Gastrocnemius medialis (tissue), 4 donors: ENCODE data around the gene HINT2. TPM values are rescaled to one million over a fixed set of nuclear protein-coding genes. Genes with fewer than 3 reads are reported as not detected.

ENCODE experiments used
- ATAC-seq, 2 donors: fragments of 150-250 bp; one replicate each; pipeline ENCODE4 v1.9.1; 2016
- DNase-seq, 2 donors: peaks; one replicate each; pipeline ENCODE4 v3.0.0-alpha.2; 2019
- H3K27ac ChIP-seq, 4 donors: fragments of 200-600 bp; sonication (generic); 1 replicate in 1 of 4; 2 replicates in 3 of 4; pipeline ENCODE4 v1.5.1; 2016 to 2018; ENCODE audit warnings: mild to moderate bottlenecking in 2 of 4, moderate library complexity in 1 of 4
- H3K27me3 ChIP-seq, 3 donors: fragments of 200-600 bp; sonication (generic) in 2 of 3; 1 replicate in 1 of 3; 2 replicates in 2 of 3; pipeline versions ENCODE4 v1.5.1 to v1.6.0; 2016 to 2019; ENCODE audit warnings: mild to moderate bottlenecking in 1 of 3, moderate library complexity in 1 of 3
- H3K36me3 ChIP-seq, 2 donors: fragments of 200-600 bp; sonication (generic) in 1 of 2; one replicate each; pipeline ENCODE4 v1.5.1; 2017 to 2018
- H3K4me1 ChIP-seq, 2 donors: fragments of 200-600 bp; sonication (generic) in 1 of 2; one replicate each; pipeline ENCODE4 v1.5.1; 2016 to 2017; ENCODE audit warnings: mild to moderate bottlenecking in 2 of 2
- H3K4me3 ChIP-seq, 4 donors: fragments of 200-600 bp; sonication (generic) in 3 of 4; 1 replicate in 1 of 4; 2 replicates in 3 of 4; pipeline ENCODE4 v1.5.1; 2016 to 2019; ENCODE audit warnings: mild to moderate bottlenecking in 2 of 4
- H3K9me3 ChIP-seq, 3 donors: fragments of 200-600 bp; sonication (generic) in 2 of 3; 1 replicate in 1 of 3; 2 replicates in 2 of 3; pipeline ENCODE4 v1.5.1; 2016 to 2019
- POLR2A ChIP-seq, 2 donors: fragments of 450-650 bp; IDR thresholded peaks; one replicate each; pipeline ENCODE4 v1.6.1; 2017; ENCODE audit warnings: antibody characterized with exemption in 2 of 2, mild to moderate bottlenecking in 2 of 2, moderate library complexity in 2 of 2
- in situ Hi-C, 4 donors: fragments of 200-750 bp; cut with MboI; loops; one replicate each; pipeline versions ENCODE4 v1.15.0 to v1.8.0; 2017; ENCODE audit warnings: low sequenced_read_pairs in 4 of 4
- intact Hi-C: fragments of 100-400 bp; cut with DNase I; formaldehyde crosslinking; loops from one replicate; pipeline ENCODE4 v1.15.1; 2023; ENCODE audit warnings: low total_unique reads
- total RNA-seq, 4 donors: library from RNA; depleted of rRNA; stranded (reverse); fragments of >200 nt; gene quantifications; one replicate each; pipeline versions ENCODE4 v1.1.0 to v1.2.3, GENCODE V29; 2016
- TF ChIP-seq, protein P1 (sequence below), 5 experiments: fragments of 450-650 bp in 3 of 5; fragments of 200-600 bp in 2 of 5; sonication (generic) in 2 of 5; IDR thresholded peaks in 4 of 5; conservative IDR thresholded peaks in 1 of 5; 1 replicate in 4 of 5; 2 replicates in 1 of 5; pipeline ENCODE4 v1.5.1; 2016 to 2019; ENCODE audit warnings: antibody characterized with exemption in 5 of 5, mild to moderate bottlenecking in 3 of 5, moderate library complexity in 3 of 5

The HINT2 gene
- total RNA-seq, 4 donors from 2014 or later, result 4.5 to 26.7 (median 22.0) TPM

DNA sequence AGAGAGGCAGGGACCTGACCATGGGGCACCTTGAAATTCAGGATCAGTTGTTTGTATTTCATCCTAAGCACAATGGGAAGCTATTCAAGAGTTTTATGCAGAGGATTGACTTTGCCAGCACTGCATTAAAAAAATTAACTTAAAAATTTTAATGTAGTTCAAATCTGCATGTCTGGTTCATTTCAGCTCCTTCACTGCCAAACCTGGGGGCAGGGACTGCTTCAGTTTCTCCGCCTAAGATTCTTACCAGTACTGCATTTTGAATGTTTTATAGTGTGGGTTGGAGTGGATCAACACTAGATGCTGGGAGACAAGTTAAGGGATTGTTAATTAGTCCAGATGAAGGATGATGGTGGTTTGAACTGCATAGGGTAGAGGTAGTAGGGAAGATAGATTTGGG lies 45.1 kb downstream of the HINT2 start:
- TF ChIP-seq POLR2A (IDR thresholded peaks at IDR 0.05), result no peak
- TF ChIP-seq, protein P1, sequence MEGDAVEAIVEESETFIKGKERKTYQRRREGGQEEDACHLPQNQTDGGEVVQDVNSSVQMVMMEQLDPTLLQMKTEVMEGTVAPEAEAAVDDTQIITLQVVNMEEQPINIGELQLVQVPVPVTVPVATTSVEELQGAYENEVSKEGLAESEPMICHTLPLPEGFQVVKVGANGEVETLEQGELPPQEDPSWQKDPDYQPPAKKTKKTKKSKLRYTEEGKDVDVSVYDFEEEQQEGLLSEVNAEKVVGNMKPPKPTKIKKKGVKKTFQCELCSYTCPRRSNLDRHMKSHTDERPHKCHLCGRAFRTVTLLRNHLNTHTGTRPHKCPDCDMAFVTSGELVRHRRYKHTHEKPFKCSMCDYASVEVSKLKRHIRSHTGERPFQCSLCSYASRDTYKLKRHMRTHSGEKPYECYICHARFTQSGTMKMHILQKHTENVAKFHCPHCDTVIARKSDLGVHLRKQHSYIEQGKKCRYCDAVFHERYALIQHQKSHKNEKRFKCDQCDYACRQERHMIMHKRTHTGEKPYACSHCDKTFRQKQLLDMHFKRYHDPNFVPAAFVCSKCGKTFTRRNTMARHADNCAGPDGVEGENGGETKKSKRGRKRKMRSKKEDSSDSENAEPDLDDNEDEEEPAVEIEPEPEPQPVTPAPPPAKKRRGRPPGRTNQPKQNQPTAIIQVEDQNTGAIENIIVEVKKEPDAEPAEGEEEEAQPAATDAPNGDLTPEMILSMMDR (IDR thresholded peaks at IDR 0.05 in 4 of 5, conservative IDR thresholded peaks at IDR 0.05 in 1 of 5), result no peak
- Histone ChIP-seq H3K36me3 (no peaks in the 10 kb centered on the region), H3K4me3 (no peak overlapping the region), H3K27me3 (no peaks in the 10 kb centered on the region), H3K4me1 (peaks cover 22 to 26% of the 10 kb centered on the region in 2 donors), H3K9me3 (no peaks in the 10 kb centered on the region), H3K27ac (no peak overlapping the region)
- in situ Hi-C loops (no loop called here), intact Hi-C loops (no loop called here)
- no peak for DNase-seq
- no peak for ATAC-seq

DNA sequence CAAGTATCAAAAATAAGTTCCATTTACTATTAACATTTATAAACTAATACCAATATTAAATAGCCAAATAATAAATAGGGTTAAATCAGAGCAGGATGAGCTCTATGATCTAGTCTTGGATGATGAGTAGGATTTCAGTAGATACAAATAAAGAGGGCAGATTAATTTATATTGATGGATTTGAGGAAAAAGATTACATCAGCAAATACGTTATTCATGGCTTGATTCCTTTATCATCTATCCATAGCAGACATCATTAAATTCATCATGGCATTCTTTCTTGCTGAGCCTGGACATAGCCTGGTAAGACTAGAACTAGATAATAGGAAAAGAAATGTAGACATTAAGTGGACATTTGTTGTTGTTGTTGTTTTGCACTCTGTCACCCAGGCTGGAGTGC lies 47.4 kb downstream of the HINT2 start:
- H3K27ac ChIP-seq, result no peak overlapping the region
- intact Hi-C loops (no loop called here), in situ Hi-C loops (no loop called here)
- H3K9me3 ChIP-seq, result no peaks in the 10 kb centered on the region
- H3K4me3 ChIP-seq, result no peak overlapping the region
- no peak for DNase-seq
- TF ChIP-seq POLR2A (IDR thresholded peaks at IDR 0.05), result no peak
- TF ChIP-seq, protein P1 (IDR thresholded peaks at IDR 0.05 in 4 of 5, conservative IDR thresholded peaks at IDR 0.05 in 1 of 5), result no peak
- ATAC-seq, result no peak
- no peaks in the 10 kb centered on the region for H3K27me3 ChIP-seq
- no peaks in the 10 kb centered on the region for H3K36me3 ChIP-seq
- peaks cover 21 to 26% of the 10 kb centered on the region in 2 donors for H3K4me1 ChIP-seq

DNA sequence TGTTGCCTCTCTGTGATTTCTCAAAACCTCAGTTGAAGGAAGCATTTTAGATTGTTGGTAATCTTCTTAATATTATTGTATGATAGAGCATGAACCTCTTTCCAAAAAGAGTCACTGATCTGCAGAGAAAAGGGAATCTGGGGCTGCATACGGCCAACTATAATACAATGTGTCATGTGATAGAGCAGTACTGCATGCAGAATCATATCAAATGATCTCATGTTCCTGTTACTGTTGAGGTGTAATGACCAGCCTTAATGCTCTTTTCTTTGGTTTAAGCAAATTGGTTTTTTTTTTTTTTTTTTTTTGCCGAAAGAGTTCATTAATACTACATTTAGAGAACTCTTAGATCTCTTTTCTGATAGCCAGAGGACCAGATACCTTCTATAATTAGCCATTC lies 47.8 kb downstream of the HINT2 start:
- Histone ChIP-seq H3K4me3 (no peak overlapping the region), H3K36me3 (no peaks in the 10 kb centered on the region), H3K27me3 (no peaks in the 10 kb centered on the region), H3K9me3 (no peaks in the 10 kb centered on the region), H3K27ac (no peak overlapping the region), H3K4me1 (peaks cover 17 to 25% of the 10 kb centered on the region in 2 donors)
- ATAC-seq, result no peak
- no peak for TF ChIP-seq POLR2A (IDR thresholded peaks at IDR 0.05)
- TF ChIP-seq, protein P1 (IDR thresholded peaks at IDR 0.05 in 4 of 5, conservative IDR thresholded peaks at IDR 0.05 in 1 of 5), result no peak
- in situ Hi-C loops, result no loop called here
- no peak for DNase-seq
- intact Hi-C loops, result no loop called here

DNA sequence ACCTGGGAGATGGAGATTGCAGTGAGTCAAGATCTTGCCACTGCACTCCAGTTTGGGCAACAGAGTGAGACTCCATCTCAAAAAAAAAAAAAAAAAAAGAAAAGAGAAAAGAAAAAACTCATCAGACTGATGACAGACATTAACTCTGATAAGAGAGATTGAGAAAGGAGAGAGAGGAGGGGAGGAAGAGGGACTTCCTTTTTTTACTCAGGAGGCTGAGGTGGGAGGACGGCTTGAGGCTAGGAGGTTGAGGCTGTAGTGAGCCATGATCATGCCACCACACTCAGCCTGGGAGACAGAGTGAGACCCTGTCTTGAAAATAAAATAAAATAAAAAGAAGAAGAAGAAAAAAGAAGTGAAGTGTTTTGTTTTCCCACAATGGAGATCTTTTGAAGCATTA lies 51.0 kb downstream of the HINT2 start:
- intact Hi-C loops, result no loop called here
- in situ Hi-C loops, result no loop called here

More for the DNA sequence above, 51.0 kb downstream of the HINT2 start:
- no peaks in the 10 kb centered on the region for H3K27me3 ChIP-seq
- no peak overlapping the region for H3K27ac ChIP-seq
- no peaks in the 10 kb centered on the region for H3K9me3 ChIP-seq
- ATAC-seq (no peak), DNase-seq (no peak)
- no peaks in the 10 kb centered on the region for H3K36me3 ChIP-seq
- no peak overlapping the region for H3K4me3 ChIP-seq
- TF ChIP-seq, protein P1 (IDR thresholded peaks at IDR 0.05 in 4 of 5, conservative IDR thresholded peaks at IDR 0.05 in 1 of 5), result no peak
- no peak for TF ChIP-seq POLR2A (IDR thresholded peaks at IDR 0.05)
- H3K4me1 ChIP-seq, result peaks cover 0 to 6% of the 10 kb centered on the region in 2 donors
